Left lobe of liver (tissue), 2 donors: ENCODE results near the gene AFMID. TPM values are rescaled to one million over a fixed set of nuclear protein-coding genes. Genes with fewer than 3 reads are reported as not detected.
"Not testable (repeated sequence)": the region's sequence is repeated elsewhere in the genome, so short reads cannot be mapped to it uniquely, and the experiment has no call there.

Experiments used
- ATAC-seq: fragments of 200-7000 bp; cut with Tn5 transposase; one replicate; pipeline ENCODE4 v1.9.1; 2020; ENCODE audit warnings: mild to moderate bottlenecking, moderate library complexity
- DNase-seq: peaks from one replicate; pipeline ENCODE4 v3.0.0-alpha.2; 2020; ENCODE audit warnings: low spot score
- total RNA-seq: library from RNA; stranded (reverse); gene quantifications from one replicate; pipeline ENCODE4 v1.2.1, GENCODE V29; 2021
- donor health status: DM: no; HTN: no; CAD: no; lungs with moderate emphysema.
- donor health status: DM: no; HTN: yes; CAD: no.

The AFMID gene, protein sequence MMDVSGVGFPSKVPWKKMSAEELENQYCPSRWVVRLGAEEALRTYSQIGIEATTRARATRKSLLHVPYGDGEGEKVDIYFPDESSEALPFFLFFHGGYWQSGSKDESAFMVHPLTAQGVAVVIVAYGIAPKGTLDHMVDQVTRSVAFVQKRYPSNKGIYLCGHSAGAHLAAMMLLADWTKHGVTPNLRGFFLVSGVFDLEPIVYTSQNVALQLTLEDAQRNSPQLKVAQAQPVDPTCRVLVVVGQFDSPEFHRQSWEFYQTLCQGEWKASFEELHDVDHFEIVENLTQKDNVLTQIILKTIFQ
- total RNA-seq: 145 TPM

DNA sequence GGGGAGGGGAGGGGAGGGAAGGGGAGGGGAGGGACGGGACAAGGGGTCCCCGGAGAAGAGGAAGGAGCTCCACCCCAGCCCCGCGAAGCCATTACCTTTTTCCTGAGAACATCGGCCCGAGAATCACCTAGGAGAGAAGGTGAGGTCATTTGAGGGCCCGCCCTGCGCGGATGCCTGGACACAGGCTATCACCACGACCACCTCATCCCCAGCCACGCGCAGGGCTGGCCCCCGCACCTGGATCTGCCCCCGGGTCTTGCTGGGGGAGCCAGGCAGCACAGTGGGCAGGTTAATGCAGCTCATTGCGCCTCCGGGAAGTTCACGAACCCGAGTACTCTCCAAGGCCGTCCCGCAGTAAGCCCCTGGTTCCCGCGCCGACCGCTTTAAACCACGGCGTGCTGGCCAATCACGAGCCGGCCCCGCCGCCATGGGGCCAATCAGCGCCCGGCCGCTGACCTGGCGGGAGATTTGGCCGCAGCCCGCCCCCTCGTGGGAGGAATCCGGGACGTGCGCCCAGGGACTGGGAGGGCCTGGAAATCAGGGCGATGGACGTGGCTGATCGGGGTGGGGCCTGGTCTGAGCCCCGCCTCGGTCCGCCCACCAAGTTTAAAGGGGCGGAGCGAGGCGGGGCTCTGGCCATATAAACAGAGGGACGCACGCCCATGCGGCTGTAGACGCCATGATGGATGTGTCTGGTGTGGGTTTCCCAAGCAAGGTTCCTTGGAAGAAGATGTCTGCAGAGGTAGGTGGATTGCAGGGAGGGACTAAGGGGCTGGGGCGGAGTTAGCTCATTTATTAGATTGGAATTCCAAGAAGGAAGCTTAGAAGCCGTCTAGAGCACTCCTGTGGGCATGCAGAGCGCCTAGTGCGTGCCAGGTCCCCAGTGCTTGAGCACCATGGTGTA, at the start of gene AFMID, which contains the start of gene TK1:
AFMID (plus strand) TSS at position 671 of the 904 bp plus-strand sequence; CDS start at position 680, 9 bp downstream.
TK1 (minus strand) TSS at position 361 of the 904 bp plus-strand sequence; CDS start at position 303, 58 bp downstream.
- ATAC-seq: peak; percentile 80

DNA sequence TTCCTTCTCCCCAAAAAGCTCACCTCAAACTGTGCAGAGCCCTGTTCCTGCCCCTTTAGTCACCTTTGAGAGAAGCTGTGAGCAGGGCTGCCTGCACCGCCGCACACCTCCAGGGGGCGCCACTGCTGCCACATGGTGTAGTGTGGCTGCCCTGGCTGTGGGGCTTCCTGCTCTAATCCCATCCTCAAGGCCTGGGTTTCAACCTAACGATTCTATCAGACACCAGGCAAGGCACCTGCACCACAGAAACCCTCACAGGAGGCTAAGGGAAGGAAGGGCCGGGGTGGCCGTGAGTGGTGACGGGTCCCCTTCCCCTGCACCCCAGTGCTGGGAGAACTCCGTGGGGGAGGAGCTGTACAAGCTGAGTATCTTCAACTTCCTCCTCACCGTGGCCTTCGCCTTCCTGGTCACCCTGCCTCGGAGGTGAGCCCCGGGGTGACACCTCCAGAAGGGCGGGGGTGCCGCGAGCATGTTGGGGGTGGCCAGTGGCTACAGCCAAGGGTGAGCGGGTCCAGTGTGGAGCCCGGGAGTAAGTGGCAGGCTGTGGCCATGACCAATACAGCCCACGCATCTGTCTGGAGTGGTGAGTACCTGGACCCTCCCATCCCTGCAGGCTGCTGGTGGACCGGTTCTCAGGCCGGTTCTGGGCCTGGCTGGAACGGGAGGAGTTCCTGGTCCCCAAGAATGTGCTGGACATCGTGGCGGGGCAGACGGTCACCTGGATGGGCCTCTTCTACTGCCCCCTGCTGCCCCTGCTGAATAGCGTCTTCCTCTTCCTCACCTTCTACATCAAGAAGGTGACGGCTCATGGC, 49.6 kb upstream of the AFMID start:
- ATAC-seq: no peak
- peak; percentile 45 for DNase-seq

More for the DNA sequence above, at the start of gene AFMID, which contains the start of gene TK1:
- peak; percentile 99 for DNase-seq

DNA sequence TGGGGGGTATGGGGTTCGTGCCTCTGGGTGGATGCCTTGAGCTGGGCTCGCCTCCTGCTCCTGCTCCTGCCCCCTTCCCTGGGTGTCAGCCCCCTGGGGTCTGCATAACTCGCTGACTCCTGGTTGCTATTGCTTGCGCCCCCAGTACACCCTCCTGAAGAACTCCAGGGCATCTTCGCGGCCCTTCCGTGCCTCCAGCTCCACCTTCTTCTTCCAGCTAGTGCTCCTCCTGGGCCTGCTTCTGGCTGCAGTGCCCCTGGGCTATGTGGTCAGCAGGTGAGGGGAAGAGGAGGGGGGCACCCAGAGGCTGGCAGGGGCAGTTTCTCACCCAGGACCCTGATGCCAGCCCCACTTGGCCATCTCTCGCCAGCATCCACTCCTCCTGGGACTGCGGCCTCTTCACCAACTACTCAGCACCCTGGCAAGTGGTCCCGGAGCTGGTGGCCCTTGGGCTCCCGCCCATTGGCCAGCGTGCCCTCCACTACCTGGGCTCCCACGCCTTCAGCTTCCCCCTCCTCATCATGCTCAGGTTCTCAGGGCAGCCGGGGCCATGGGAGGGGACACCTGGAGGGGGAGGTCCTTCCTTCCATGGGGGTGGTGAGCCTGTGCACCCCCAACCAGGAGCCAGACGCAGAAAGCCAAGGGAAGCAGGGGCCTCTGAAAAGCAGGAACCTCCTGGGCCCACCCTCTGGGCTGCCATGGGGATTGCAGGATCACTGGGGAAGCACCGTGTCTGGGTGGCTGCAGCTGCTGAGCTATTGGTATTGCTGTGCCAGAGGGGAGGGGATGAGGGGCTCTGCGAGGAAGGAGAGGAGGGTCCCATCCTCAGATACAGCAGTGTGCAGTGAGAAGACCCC, 48.7 kb upstream of the AFMID start:
- peak; percentile 44 for DNase-seq
- no peak for ATAC-seq

DNA sequence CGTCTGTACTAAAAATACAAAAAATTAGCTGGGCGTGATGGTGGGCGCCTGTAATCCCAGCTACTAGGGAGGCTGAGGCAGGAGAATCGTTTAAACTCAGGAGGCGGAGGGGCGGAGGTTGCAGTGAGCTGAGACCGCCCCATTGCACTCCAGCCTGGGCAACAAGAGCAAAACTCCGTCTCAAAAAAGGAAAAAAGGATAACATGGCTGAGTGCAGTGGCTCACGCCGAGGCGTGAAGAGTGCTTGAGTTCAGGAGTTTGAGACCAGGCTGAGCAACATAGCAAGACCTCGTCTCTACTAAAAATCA, 47.3 kb upstream of the AFMID start:
- not testable (repeated sequence) for ATAC-seq, DNase-seq

DNA sequence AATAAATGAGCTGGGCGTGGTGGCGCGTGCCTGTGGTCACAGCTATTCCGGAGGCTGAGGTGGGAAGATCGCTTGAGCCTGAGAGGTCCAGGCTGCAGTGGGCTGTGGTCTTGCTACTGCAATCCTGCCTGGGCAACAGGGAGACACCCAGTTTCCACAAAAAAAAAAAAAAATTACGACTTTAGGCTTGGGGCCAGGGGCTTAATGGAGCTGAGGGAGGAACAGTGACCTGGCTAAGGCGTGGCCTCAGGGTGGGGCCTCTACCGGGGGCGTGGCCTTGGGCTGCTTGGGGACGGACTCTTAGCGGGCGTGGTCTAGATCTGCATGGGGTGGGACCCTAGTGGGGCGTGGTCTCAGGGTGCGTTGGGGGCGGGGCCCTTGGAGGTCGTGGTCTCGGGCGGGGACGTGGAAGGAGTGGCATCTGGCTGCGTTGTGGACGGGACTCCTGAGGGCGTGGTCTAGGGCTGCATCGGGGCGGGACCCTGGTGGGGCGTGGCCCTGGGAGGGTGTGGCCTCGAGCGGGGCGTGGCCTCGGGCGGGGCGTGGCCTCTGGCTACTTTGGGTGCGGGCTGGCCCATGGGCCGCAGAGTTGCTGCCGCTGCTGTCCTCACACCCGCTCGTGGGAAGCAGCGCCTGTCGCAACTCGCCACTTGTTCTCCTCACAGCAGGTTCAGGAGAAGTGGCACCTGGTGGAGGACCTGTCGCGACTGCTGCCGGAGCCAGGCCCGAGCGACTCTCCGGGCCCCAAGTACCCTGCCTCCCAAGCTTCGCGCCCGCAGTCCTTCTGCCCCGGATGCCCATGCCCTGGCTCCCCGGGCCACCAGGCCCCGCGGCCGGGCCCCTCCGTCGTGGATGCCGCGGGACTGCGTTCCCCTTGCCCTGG, 46.8 kb upstream of the AFMID start:
- ATAC-seq (peak; percentile 73), DNase-seq (peak; percentile 83)

DNA sequence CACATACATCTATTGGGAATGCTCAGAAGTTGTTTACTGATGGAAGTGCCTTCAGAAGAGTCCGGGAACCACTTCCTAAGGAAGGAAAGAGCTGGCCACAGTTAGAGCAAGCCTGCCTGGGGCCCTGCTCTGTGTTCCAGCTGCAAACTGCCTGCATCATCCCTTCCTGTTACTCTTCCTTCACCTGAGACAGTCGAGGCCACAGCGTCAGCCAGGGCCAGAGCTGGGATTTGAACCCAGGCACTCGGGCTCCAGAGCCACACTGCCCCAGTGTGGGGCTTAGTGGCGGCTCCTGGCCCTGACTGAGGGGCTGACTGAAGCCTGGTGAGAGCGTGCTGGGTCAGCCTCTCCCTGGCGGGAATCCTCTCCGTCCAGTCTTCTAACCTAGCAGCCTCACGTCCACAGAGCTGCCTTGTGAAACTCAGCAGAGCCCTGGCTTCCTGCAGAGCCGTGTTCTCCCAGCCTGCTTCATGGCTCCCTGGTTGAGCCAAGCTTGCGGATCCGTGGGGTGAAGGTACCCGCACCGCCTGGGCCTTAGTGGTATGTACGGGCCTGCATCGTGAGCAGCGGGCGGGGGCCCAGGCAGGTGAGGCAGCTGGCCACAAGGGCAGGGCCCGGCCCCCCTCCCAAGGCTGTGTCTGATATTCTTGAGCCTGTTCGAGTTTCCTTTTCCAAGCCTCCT, 45.6 kb upstream of the AFMID start:
- ATAC-seq (no peak), DNase-seq (no peak)

DNA sequence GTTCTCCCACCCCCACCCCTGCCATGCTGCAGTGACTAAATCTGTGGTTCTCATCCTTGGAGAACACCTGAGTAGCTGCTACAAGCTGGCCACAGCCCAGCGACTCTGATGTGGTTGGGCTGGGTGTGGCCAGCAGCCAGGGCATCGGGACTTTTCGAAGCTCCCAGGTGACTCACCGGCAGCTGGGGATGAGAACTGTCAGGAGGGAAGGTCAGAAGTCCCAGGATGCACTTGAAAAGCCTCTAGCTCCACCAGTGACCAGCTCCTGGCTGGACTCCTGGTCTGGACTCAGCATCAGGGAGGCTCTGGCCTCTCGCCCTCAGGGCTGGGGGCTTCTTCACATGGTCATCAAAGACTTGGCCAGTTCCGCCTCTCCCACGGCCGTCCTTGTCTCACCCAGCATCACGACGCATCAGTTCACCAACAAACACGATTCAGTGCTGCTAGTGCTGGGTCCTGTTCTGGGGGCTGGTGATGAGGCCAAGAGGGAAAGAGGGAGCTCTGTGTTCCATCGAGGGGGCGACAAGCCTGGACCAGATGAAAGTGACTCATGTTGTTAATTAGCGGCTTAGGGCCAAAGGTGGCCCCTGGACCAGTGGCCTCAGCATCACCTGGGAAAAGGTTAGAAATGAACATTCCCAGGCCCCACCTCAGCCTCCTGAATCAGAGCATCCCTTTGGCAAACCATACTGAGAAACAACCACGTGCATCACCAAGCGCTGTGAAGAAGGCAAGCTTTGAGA, 44.9 kb upstream of the AFMID start:
- ATAC-seq: no peak
- DNase-seq: peak; percentile 46

DNA sequence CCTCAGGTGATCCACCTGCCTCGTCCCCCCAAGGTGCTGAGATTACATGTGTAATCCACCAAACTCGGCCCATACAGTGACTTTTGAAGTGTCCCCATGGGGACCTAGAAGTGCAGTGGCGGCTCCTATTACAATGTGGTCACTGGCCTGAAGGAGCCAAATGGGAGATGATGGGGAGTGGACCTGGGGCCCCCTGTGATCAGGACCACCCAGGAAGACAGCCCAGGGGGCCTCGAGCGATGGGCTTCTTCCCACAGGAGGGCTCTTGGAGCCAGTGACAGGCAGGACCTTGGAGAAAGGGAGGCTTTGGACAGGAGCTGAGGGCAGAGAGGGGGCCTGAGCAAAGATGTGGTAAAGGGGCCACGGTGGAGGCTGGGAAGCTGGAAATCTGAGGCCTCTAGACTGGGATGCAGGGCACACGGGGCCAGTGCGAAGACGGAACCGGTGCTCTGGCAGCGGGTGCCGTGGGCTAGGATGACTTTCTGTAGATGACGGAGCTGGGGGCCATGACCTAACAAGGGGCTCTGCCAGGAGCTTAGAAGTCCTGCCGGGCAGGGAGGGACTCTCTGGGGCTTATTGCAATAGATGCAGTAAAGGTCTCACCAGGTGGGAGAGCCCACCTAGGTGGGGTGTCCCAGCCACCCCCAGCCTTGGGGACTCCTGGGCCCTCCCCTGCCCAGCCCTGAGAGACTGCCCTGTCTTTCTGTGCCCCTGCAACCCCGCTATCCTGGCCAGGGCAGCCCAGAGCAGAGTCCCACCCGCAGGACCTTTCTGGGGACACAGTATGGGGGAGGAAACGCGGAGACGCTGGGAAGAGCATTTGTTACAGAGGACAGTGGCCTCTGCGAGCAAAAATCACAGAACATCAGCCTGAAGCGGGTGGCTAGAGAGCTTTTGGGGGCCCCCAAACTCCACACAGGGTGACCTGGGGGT, 43.7 kb upstream of the AFMID start:
- DNase-seq: peak; percentile 45

DNA sequence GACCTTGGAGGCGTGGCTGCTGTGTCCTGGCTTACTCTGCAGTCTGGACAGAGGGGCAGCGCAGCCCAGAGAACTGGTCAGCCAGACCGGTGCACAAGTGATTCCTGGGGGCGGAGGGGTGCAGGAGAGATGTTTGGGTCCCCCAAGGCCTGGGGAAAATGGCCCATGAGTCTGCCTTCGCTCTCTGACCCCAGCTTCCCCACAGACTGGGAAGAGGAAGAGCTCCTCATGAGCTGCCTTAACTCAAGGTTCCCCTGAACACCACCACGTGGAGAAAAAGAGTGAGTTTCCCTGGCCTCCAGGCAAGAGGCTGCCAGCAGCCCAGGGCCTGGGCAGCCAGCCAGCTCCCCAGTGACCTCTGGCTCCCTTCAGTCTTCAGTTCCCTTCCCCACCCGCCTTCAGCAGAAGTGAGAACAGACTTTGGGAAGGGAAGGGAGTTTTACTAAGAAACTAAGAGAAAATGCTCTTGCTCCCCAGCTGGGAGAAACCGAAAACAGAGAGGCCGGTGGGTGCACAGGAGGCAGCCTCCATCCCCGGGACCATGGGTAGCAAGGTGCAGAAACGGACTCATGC, 42.9 kb upstream of the AFMID start:
- ATAC-seq: peak; percentile 73
- DNase-seq: peak; percentile 84

More for the DNA sequence above, 43.7 kb upstream of the AFMID start:
- no peak for ATAC-seq

DNA sequence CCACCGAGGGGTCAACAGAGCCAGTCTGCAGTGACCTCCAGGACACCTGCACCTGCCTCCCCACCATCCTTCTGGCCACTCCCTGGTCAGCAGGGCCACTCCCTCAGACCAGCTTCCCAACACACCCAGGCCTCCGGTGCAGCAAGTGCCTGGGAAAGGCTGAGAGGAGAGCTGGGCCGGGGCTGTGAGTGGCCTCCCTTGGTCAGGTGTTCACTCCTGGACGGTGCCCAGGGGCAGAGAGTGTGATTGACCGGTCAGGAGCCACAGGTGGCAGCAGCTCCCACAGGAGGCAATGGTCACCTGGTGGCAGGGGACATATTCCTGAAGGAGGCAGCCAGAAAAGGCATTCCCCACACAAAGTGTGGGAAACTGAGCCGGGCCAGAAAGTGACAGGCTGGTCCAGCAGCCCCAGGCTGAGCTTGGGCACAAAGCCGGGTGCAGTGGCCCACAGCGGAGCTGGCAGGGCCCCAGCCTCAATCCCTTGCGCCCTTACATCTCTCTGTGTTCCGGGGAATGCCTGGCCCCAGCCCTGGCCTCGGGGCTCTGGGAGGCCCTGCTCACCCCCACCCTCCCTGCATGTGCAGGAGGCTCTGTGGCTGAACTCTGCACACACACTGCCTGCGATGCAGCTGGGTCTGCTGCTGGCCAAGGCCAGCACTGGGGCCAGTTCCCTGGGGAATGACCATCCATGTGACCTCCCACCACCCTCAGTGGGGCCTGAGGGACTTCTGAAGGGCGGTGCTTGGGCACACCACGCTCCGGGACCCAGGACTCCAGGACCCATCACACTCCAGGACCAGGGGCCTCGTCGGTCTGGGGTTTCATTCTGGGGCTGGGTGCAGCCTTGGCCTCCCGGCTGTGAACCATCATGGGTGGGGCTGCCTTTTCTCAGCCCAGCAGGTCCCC, 42.2 kb upstream of the AFMID start:
- DNase-seq (peak; percentile 75), ATAC-seq (peak; percentile 68)

DNA sequence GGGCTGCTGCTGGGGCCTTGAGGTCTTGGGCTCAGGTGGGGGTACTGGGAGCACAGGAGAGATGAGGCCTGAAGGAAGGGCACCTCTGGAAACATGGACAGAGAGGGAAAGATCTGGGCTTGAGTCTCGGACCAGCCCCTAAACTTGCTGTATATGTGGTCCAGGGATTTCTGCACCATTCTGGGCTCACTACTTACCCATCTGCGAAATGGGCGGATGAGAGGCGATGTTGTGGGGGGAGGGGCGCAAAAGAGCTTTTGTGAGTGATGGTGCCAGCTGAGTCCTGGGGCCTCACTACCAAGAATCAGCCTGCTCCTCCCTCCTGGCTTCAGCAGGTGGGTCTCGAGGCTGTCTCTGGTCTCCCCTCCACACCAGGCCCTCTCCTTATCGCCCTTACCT, 40.7 kb upstream of the AFMID start:
- no peak for ATAC-seq
- no peak for DNase-seq

DNA sequence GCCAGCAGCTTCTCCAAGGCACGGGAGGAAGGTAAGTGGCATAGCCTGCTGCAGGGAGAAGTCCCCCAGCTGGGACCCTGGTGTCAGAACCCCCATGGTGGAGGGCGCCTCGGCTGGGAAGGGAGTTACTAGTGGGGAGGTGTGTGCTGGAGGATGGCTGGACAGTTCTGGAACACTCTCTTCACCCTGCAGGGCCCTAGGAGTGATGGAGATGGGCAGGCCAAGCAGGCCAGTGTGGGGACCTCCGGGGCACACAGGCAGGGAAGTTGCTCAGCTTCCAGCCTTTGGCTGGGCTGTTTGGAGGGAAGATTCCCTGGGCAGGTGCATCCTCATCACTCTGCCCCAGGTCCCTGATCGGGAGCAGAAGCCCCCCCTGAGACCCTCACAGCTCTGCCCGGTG, 40.3 kb upstream of the AFMID start:
- no peak for ATAC-seq
- DNase-seq: no peak

DNA sequence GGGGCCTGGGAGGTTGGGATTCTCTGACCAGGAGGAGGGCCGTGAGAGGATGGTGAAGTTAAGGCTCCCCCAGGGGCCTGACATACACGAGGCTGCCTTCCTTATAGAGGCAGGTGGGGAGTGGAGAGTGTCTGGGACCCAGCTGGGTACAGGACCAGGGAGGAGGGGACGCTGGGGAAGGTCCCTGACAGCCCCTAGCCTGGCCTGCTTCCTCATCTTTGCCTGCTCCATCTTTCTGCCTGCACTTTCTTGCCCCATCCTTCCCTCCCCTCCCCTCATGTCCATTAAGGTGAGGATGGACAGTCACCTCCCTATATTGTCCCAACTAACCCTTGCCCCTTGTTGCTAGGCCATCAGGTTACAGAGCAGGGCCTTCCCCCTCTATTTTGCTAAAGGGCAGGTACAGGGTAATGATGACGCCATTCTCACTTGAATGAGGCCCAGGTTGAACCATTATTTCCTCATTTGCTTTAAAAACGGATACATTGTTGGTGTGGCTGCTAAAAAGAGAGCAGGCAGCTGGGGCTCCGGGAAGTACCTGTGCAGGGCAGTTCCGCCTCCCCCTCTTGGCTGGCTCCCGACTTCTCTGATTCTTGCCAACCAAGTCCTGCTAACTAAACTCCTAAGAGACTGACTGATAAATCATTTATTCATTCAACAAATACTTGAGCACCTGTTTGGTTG, 39.7 kb upstream of the AFMID start:
- ATAC-seq: no peak
- DNase-seq: no peak

DNA sequence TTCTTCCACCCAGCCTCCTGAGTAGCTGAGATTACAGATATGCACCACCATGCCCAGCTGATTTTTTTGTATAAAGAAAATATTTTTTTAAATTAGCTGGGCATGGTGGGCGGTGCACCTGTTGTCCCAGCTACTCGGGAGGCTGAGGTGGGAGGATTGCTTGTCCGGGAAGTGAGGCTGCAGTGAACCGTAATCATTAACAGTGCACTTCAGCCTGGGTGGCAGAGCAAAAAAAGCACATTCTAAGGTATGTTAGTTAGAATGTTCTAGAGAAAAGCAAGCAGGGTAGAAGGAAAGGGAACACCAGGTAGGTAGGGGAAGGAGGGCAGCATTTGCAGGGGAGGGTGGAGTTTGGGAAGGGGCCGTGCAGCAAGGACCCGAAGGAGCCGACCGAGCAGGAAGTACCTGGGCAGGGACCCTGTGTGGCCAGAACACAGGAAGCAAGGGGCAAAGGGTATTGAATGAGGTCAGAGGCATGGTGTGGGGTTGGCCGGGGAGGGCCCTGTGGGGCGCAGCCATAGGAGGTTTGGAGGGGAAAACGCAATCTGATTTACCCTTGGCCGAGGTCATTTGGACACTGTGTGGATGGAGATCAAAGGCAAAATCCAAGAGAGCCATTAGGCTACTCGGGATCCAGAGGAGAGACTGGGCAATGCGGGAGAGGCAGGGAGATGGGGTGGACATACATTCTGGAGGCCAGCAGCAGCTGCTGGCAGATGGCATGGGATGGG, 38.7 kb upstream of the AFMID start:
- DNase-seq: no peak
- ATAC-seq: no peak
